Muscle of back (tissue), 11 donors: ENCODE measurements around the gene SGCA. TPM values are rescaled to one million over a fixed set of nuclear protein-coding genes. Genes with fewer than 3 reads are reported as not detected.

Experiments
- DNase-seq, 3 donors: peaks; one replicate each; pipeline versions ENCODE4 v3.0.0 to v3.0.0-alpha.2; 2013
- polyA plus RNA-seq, 10 donors: library from polyadenylated mRNA; unstranded; fragments of 120-200 nt; gene quantifications; one replicate each; pipeline ENCODE4 v1.2.1, GENCODE V29; 2013; ENCODE audit not compliant: insufficient read length in 10 of 10

Gene SGCA
- polyA plus RNA-seq, 10 donors = 170 to 300 (median 255) TPM

DNA sequence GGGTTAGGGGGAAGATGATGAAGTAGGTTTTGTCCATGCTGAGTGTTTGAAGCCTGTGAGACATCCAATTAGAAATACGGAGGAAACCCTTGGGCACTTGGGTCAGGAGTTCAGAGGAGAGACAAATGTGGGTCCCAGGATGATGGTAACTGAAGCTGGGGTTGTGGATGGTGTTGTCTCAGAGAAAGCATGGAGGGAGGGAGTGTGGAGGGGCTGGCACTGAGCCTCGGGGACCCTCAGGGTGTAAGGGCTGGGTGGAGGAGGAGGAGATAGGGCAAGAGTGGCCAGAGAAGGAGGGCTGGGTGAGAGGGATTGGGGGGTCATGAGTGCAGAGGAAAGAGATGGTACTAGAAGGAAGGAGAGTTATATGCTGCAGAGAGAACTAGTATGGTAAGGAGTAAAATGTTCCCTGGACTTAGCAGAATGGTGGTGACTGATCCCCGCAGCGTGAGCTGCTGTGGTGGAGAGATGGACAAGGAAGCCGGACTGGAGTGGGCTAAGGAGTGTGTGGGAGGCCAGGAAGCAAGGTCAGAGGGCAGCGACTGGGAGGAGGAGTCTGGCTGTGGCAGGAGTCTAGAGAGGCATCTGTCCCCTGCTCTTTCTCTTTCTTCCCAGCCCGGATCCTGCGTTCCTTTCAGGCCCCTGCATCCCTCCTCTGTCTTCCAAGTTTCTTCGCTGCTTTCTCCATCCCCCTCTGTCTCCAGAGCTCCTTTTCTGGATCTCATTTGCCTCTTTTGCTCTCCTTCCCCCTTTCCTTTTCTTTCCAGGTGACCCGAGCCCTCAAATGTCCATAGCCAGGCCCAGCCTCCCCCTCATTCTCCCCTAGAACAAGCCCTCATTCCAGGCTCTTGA lies 39.5 kb downstream of the SGCA start:
- DNase-seq = peak in 2 of 3 donors; percentile 34 to 75

DNA sequence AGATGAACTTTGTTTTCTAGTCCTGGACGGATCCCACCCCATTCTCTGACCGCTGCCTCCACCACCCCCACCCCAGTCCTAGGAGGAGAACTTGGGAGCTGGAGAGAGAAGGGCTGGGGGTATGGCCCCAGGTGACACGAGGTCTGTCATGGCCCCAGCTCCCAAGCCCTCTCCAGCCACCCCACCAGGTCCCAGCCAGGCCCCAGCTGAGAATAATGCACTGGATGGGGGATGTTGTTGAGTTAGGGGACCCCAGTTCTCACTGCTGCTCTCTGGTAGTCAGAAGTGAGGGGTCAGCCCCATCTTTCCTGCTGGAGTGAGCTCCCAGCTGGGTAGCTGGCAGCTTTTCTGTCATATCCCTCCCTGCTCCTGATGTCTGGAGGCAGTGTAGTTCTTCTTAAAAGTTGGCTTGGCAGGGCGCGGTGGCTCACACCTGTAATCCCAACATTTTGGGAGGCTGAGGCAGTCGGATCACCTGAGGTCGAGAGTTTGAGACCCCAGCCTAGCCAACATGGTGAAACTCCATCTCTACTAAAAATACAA lies 40.2 kb downstream of the SGCA start:
- DNase-seq = no peak

- DNase-seq = peak in 2 of 3 donors; percentile 72 to 89
Measured at GRCh38 chr17:50206604-50207293, 40.9 kb downstream of the SGCA start.

GRCh38 chr17:50207315-50207714 lies 41.5 kb downstream of the SGCA start:
- no peak for DNase-seq

- DNase-seq = no peak
Measured at GRCh38 chr17:50207792-50208567, 42.2 kb downstream of the SGCA start.

- no peak for DNase-seq
Measured at GRCh38 chr17:50208611-50209061, 42.8 kb downstream of the SGCA start.

- no peak for DNase-seq
Measured at GRCh38 chr17:50209133-50209471, 43.3 kb downstream of the SGCA start.

GRCh38 chr17:50209472-50210239 lies 43.9 kb downstream of the SGCA start:
- peak; percentile 98 to 99 (median 98) for DNase-seq

DNA sequence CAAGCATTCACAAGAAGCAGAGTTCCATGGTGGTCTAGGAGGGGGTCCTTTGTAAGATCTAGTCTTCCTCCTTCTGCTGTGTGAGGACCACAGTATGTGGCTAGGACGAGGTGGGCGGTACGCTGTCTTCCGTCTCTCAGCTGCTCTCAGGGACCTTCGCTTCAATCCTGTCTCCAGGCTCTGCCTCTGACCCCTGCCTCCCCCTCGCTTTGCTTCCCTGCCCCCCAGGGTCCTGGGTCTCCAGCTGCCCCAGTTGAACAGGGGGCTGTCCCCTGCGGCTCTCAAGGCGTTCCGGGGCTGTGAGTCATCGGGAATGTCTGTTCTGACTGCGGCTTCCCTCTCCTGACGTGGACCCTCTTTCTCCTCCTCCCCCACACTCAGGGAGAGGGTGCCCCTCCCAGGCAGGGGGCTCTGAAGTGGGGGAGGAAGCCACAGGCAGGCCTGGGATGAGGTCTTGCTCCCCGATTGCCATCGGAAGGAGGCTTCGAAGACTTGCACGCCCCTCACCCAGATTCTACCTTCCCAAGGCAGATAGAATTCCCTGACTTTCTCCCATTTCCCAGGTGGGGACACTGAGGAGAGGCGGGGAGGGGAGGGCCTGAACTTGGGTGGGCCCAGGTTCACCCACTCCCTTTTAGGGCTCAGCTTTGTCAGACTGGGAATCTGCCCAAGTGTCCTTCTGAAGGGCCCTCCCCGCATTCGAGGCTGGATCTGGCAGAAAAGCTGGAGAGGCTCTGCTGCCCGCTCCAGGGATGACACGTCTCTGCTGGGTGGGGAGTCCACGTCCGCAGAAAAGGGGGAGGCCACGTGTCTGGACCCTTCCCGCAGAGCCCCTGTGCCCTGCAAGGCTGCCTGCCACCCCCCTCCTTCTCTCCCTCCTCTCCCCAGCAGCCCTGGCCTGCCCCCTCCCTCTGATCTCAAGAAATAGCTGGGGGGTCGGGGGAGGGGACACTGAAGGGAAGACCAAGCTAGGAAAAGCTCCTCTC lies 44.7 kb downstream of the SGCA start:
- DNase-seq = peak; percentile 79 to 99 (median 94)

- peak in 2 of 3 donors; percentile 32 to 63 for DNase-seq
Measured at GRCh38 chr17:50211249-50212120, 45.7 kb downstream of the SGCA start.

GRCh38 chr17:50212121-50212843 lies 46.5 kb downstream of the SGCA start:
- peak in 2 of 3 donors; percentile 45 to 57 for DNase-seq

DNA sequence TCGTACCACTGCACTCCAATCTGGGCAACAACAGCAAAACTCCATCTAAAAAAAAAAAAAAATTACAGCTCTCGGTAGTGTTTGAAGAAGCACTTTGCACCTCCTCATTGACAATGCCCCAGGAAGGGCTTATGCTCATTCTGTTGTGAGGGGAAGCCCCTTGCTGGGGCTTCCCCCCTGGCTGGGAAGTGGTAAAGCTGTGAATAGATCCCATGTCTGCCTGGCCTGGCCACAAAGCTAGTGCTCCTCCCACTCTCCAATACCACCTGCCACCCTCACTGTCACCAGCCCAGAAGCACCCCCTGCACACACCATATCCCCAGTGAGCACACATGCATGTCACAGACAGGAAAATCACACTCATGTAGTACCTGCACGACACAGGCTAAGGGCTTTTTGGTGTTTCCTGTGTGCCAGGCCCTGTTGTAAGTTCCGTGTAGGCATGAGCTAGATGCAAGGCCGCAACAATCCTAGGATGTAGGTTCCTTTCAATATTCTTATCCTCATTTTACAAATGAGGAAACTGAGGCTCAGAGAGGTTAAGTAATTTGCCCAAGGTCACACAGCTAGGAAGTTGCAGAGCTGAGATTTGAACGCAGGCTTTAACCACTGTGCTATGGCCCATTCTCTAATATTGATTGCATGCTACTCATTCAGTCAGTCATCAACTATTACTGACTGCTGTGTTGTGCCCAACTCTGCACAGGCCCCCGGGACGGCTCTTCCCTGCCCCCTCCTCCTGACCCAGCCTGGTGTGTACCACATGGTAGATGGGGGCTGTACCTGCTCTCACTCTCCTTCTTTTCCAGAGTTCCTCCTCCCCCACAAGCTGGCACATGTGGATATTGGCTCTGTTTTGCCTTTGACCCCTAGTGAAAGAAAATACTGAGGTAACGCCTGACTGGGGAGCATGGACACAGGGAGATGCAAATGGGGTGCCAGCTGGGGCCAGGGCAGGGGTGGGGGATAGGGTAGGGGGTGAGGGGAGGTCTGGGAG lies 47.5 kb downstream of the SGCA start:
- peak in 2 of 3 donors; percentile 13 to 43 for DNase-seq

- DNase-seq = peak in 2 of 3 donors; percentile 51 to 68
Measured at GRCh38 chr17:50214976-50215760, 49.4 kb downstream of the SGCA start.

GRCh38 chr17:50217591-50217990 lies 51.8 kb downstream of the SGCA start:
- DNase-seq = no peak

- DNase-seq = peak in 1 of 3 donors; percentile 80
Measured at GRCh38 chr17:50218071-50218759, 52.4 kb downstream of the SGCA start.
